Astrocyte (in vitro differentiated cells and primary cell): ENCODE results near the gene PRKG1. TPM values are rescaled to one million over a fixed set of nuclear protein-coding genes. Genes with fewer than 3 reads are reported as not detected.

Experiments
- DNase-seq: peaks from one replicate; pipeline ENCODE4 v3.0.0-alpha.2; 2010; ENCODE audit warnings: low read depth
- FAIRE-seq: peaks from 2 replicates; lab custom pipeline; 2011; peaks lifted over from hg19 to GRCh38; lab: Jason Lieb, UNC
- H2AFZ ChIP-seq: 2 replicates; pipeline ENCODE4 v1.6.0; 2012; ENCODE audit warnings: low read depth, low read length, inconsistent platforms
- H3K27ac ChIP-seq: 2 replicates; pipeline ENCODE4 v1.5.1; 2011; ENCODE audit warnings: low read depth, low read length, inconsistent platforms
- H3K27me3 ChIP-seq: 2 replicates; pipeline ENCODE4 v1.6.0; 2011; ENCODE audit warnings: low read length, inconsistent platforms; ENCODE audit not compliant: insufficient read depth
- H3K36me3 ChIP-seq: 2 replicates; pipeline ENCODE4 v1.5.1; 2011; ENCODE audit warnings: low read length, inconsistent platforms; ENCODE audit not compliant: insufficient read depth
- H3K4me1 ChIP-seq: 2 replicates; pipeline ENCODE4 v1.5.1; 2011; ENCODE audit warnings: low read length, inconsistent platforms; ENCODE audit not compliant: insufficient read depth
- H3K4me2 ChIP-seq: 2 replicates; pipeline ENCODE4 v1.6.0; 2012; ENCODE audit warnings: low read length, inconsistent platforms
- H3K4me3 ChIP-seq: 2 replicates; pipeline ENCODE4 v1.5.1; 2011; ENCODE audit warnings: low read depth, mild to moderate bottlenecking, low read length, inconsistent platforms; ENCODE audit not compliant: insufficient read depth
- H3K79me2 ChIP-seq: 2 replicates; pipeline ENCODE4 v1.6.0; 2012; ENCODE audit warnings: mild to moderate bottlenecking, low read length, inconsistent platforms; ENCODE audit not compliant: insufficient read depth
- H3K9ac ChIP-seq: 2 replicates; pipeline ENCODE4 v1.6.0; 2012; ENCODE audit warnings: mild to moderate bottlenecking, low read length, inconsistent platforms
- H3K9me3 ChIP-seq: 2 replicates; pipeline ENCODE4 v1.5.1; 2012; ENCODE audit warnings: low read depth, mild to moderate bottlenecking, low read length, inconsistent platforms; ENCODE audit not compliant: insufficient read depth
- H4K20me1 ChIP-seq: 2 replicates; pipeline ENCODE4 v1.6.0; 2012; ENCODE audit warnings: low read length, inconsistent platforms; ENCODE audit not compliant: insufficient read depth
- H3K27ac Mint-ChIP-seq: one replicate; pipeline ENCODE4 v1.8.0; 2021; ENCODE audit warnings: mild to moderate bottlenecking, mixed read lengths; ENCODE audit not compliant: unreplicated experiment
- H3K27me3 Mint-ChIP-seq: one replicate; pipeline ENCODE4 v1.8.0; 2021; ENCODE audit warnings: low read depth, mixed read lengths; ENCODE audit not compliant: unreplicated experiment
- H3K36me3 Mint-ChIP-seq: one replicate; pipeline ENCODE4 v1.8.0; 2021; ENCODE audit warnings: low read depth, mixed read lengths; ENCODE audit not compliant: unreplicated experiment
- H3K4me1 Mint-ChIP-seq: one replicate; pipeline ENCODE4 v1.8.0; 2021; ENCODE audit warnings: low read depth, mixed read lengths; ENCODE audit not compliant: unreplicated experiment
- H3K4me3 Mint-ChIP-seq: one replicate; pipeline ENCODE4 v1.8.0; 2021; ENCODE audit warnings: mild to moderate bottlenecking, moderate library complexity, mixed read lengths; ENCODE audit not compliant: unreplicated experiment
- H3K9me3 Mint-ChIP-seq: one replicate; pipeline ENCODE4 v1.8.0; 2021; ENCODE audit warnings: mild to moderate bottlenecking, mixed read lengths; ENCODE audit not compliant: unreplicated experiment
- CTCF ChIP-seq: IDR thresholded peaks from 2 replicates; pipeline ENCODE4 v1.5.1; 2011; ENCODE audit warnings: low read depth, mild to moderate bottlenecking, inconsistent platforms, low read length, moderate library complexity; ENCODE audit not compliant: insufficient read depth
- EZH2 ChIP-seq: IDR thresholded peaks from 2 replicates; pipeline ENCODE4 v1.6.1; 2012; ENCODE audit warnings: mild to moderate bottlenecking, low read length, inconsistent platforms; ENCODE audit not compliant: insufficient read depth
- total RNA-seq: library from RNA; stranded (reverse); gene quantifications from 2 replicates; pipeline ENCODE4 v1.2.1, GENCODE V29; 2021

Gene PRKG1
- total RNA-seq, 1 donor from 2014 or later = 3.1 TPM

- H4K20me1 ChIP-seq = no peaks in the 10 kb centered on the region
- no peak overlapping the region for H3K4me2 ChIP-seq
- Mint-ChIP-seq H3K4me1 (no peaks in the 10 kb centered on the region), H3K27me3 (no peaks in the 10 kb centered on the region), H3K9me3 (no peaks in the 10 kb centered on the region), H3K27ac (no peak overlapping the region), H3K36me3 (no peaks in the 10 kb centered on the region), H3K4me3 (no peak overlapping the region)
- H3K27ac ChIP-seq = no peak overlapping the region
- FAIRE-seq (no peak), DNase-seq (no peak)
- no peak for TF ChIP-seq CTCF
- no peak for TF ChIP-seq EZH2
- H3K9me3 ChIP-seq = no peaks in the 10 kb centered on the region
- no peak overlapping the region for H3K9ac ChIP-seq
- no peaks in the 10 kb centered on the region for H3K4me1 ChIP-seq
- H3K27me3 ChIP-seq = no peaks in the 10 kb centered on the region
- no peak overlapping the region for H2AFZ ChIP-seq
- no peak overlapping the region for H3K4me3 ChIP-seq
- no peaks in the 10 kb centered on the region for H3K79me2 ChIP-seq
- H3K36me3 ChIP-seq = no peaks in the 10 kb centered on the region
Measured at GRCh38 chr10:51363415-51363814, 289.1 kb downstream of the PRKG1 start.

DNA sequence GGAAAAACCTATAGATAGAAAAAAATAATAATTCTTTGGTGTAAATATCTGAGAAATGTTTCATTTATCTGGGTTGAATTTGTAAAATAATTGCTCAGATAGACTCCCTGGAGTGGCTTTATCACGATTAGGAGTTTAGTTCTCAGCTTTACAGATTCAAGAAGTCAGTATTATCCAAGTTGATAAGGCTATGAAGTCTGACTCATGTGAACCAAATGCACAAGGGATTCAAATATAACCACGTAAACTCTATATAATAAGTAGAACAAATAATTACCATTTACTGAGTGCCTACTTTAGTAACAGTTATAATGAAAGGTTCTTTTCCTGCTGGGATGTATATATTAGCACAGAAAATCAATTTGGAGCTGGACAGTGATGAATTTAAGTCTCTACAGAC lies 290.4 kb downstream of the PRKG1 start:
- FAIRE-seq = no peak

More for the DNA sequence above, 290.4 kb downstream of the PRKG1 start:
- no peak overlapping the region for H2AFZ ChIP-seq
- Mint-ChIP-seq H3K27me3 (no peaks in the 10 kb centered on the region), H3K27ac (no peak overlapping the region), H3K36me3 (no peaks in the 10 kb centered on the region), H3K4me3 (no peak overlapping the region), H3K4me1 (no peaks in the 10 kb centered on the region), H3K9me3 (no peaks in the 10 kb centered on the region)
- no peak overlapping the region for H3K27ac ChIP-seq
- no peaks in the 10 kb centered on the region for H4K20me1 ChIP-seq
- TF ChIP-seq CTCF (no peak), EZH2 (no peak)
- no peak overlapping the region for H3K4me2 ChIP-seq
- no peaks in the 10 kb centered on the region for H3K27me3 ChIP-seq
- no peaks in the 10 kb centered on the region for H3K36me3 ChIP-seq
- no peaks in the 10 kb centered on the region for H3K9me3 ChIP-seq
- H3K4me1 ChIP-seq = no peaks in the 10 kb centered on the region
- no peak for DNase-seq
- no peak overlapping the region for H3K4me3 ChIP-seq
- no peaks in the 10 kb centered on the region for H3K79me2 ChIP-seq
- no peak overlapping the region for H3K9ac ChIP-seq
